ENCODE results near the gene STXBP6.

The STXBP6 gene

GRCh38 chr14:25052385-25052784, 2.4 kb upstream of the STXBP6 start:
- no peak for DNase-seq (ENCODE audit: low read depth)

GRCh38 chr14:25050269-25051150, 563 bp upstream of the STXBP6 start:
- no peak for DNase-seq (ENCODE audit: low read depth)

GRCh38 chr14:25049093-25049567, 817 bp downstream of the STXBP6 start:
- DNase-seq (ENCODE audit: low read depth), result no peak

GRCh38 chr14:25048170-25049016, 1.6 kb downstream of the STXBP6 start:
- DNase-seq (ENCODE audit: low read depth), result no peak

- no peak for DNase-seq (ENCODE audit: low read depth)
Observed at GRCh38 chr14:25046301-25046943, 3.5 kb downstream of the STXBP6 start.

GRCh38 chr14:25044106-25044698, 5.7 kb downstream of the STXBP6 start:
- DNase-seq (ENCODE audit: low read depth), result no peak

GRCh38 chr14:25042362-25043299, 7.3 kb downstream of the STXBP6 start:
- DNase-seq (ENCODE audit: low read depth), result no peak

GRCh38 chr14:25041898-25042297, 8.0 kb downstream of the STXBP6 start:
- no peak for DNase-seq (ENCODE audit: low read depth)

- no peak for DNase-seq (ENCODE audit: low read depth)
Observed at GRCh38 chr14:25041484-25041883, 8.5 kb downstream of the STXBP6 start.

GRCh38 chr14:25039933-25040332, 10.0 kb downstream of the STXBP6 start:
- DNase-seq (ENCODE audit: low read depth), result no peak

- DNase-seq (ENCODE audit: low read depth), result no peak
Observed at GRCh38 chr14:25038044-25038668, 11.8 kb downstream of the STXBP6 start.

GRCh38 chr14:25037032-25037431, 12.9 kb downstream of the STXBP6 start:
- DNase-seq (ENCODE audit: low read depth), result no peak

- DNase-seq (ENCODE audit: low read depth), result no peak
Observed at GRCh38 chr14:25034803-25035681, 14.9 kb downstream of the STXBP6 start.

GRCh38 chr14:25033358-25033757, 16.6 kb downstream of the STXBP6 start:
- DNase-seq (ENCODE audit: low read depth), result no peak

- no peak for DNase-seq (ENCODE audit: low read depth)
Observed at GRCh38 chr14:25032092-25032784, 17.7 kb downstream of the STXBP6 start.

GRCh38 chr14:25026476-25027137, 23.3 kb downstream of the STXBP6 start:
- no peak for DNase-seq (ENCODE audit: low read depth)

GRCh38 chr14:25019892-25020291, 30.1 kb downstream of the STXBP6 start:
- no peak for DNase-seq (ENCODE audit: low read depth)

- DNase-seq (ENCODE audit: low read depth), result no peak
Observed at GRCh38 chr14:25017562-25017961, 32.4 kb downstream of the STXBP6 start.
